Choroid plexus epithelial cell (primary cell): Measurements from ENCODE around the gene P4HB.

Source experiments
- DNase-seq: peaks from one replicate; pipeline ENCODE4 v3.0.0-alpha.2; 2010; ENCODE audit warnings: low read depth
- H3K4me3 ChIP-seq: 2 replicates; pipeline ENCODE4 v1.5.1; 2011; ENCODE audit warnings: low read depth, mild to moderate bottlenecking, control low read depth, low read length, moderate library complexity
- TF ChIP-seq, protein P1 (sequence below): conservative IDR thresholded peaks from 2 replicates; pipeline ENCODE4 v1.5.1; 2011; ENCODE audit warnings: low read depth, mild to moderate bottlenecking, control low read depth, inconsistent platforms, low read length, moderate library complexity

Gene P4HB

DNA sequence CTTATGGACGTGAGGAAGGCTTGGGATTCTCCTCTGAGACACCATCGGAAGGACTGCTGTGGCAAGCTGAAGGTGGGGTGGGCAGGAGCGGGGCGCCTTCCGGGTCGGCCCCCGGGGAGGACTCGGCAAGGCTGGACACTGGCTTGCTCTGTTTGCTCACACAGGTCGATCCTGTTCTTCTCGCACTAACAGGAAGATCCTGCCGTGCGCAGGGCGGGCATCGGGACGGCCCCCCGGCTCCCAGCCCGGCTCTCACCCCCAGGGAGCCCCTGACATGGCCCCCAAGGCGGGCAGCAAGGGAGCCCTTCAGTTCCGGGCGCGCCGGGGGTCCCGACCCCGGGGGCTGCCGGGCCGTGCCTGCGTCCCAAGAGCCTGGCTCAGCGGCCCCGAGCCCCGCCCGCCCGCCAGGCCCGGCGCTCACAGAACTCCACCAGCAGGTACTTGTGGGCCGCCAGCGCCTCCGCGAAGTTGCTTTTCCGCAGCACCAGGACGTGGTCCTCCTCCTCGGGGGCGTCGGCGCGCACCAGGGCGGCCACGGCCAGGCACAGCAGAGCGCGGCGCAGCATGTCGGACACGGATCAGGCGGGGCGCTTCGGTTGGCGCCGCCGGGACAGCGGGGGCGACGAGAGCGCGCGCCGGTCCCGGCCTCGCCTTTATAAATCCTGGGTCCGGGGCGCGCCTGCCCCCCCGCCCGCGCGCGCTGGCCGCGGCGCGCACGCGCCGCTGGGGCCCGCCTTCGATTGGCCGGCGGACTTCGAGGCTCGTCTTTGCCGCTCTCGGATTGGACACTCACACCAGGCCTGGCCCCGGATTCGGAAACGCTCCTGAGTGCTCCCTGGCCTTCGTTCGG lies at the start of gene P4HB:
TSS of gene P4HB (minus strand) at position 630 of the 850 bp plus-strand sequence. CDS start at position 566, 64 bp downstream.
- TF ChIP-seq, protein P1, sequence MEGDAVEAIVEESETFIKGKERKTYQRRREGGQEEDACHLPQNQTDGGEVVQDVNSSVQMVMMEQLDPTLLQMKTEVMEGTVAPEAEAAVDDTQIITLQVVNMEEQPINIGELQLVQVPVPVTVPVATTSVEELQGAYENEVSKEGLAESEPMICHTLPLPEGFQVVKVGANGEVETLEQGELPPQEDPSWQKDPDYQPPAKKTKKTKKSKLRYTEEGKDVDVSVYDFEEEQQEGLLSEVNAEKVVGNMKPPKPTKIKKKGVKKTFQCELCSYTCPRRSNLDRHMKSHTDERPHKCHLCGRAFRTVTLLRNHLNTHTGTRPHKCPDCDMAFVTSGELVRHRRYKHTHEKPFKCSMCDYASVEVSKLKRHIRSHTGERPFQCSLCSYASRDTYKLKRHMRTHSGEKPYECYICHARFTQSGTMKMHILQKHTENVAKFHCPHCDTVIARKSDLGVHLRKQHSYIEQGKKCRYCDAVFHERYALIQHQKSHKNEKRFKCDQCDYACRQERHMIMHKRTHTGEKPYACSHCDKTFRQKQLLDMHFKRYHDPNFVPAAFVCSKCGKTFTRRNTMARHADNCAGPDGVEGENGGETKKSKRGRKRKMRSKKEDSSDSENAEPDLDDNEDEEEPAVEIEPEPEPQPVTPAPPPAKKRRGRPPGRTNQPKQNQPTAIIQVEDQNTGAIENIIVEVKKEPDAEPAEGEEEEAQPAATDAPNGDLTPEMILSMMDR = no peak
- peak within 1 kb of the TSS; percentile 87 for H3K4me3 ChIP-seq
- no peak for DNase-seq

DNA sequence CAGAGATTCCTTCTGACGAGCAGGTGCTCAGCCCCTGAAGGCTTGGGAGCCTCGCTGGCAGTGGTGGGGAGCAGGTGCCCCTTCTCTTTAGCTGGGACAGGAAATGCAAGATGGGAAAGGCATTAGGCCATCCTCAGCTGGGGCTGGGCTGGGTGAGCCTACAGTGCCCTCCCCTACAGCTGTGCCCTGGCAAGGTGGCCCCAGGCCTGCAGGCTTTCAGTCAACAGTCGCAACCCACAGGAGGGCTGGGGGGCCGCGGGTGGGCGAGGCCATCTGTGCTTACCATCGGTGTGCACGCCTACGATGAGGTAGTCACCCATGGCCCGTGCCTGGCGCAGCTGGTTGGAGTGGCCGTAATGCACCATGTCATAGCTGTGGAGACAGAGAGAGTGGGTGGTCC lies 48.9 kb upstream of the P4HB start:
- H3K4me3 ChIP-seq = no peak overlapping the region
- TF ChIP-seq, protein P1 = no peak
- no peak for DNase-seq

DNA sequence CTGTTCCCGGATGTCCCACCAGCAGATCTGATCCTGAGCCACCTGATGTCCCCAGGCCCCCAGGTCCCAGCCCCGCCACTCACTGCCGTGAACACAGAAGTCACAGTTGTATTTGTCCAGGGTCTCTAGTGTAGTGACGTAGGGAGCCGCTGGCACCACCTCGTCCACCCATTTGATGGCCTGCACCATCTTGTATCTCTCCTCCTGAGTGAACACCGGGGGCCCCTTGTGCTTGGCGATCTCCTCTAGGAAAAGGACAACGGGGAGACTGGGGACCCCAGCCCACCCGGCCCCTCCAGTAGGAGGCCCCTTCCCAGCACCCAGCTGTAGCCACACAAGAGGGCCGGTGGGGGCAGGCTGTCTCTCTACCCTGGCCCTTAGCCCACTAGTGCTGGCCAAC lies 48.5 kb upstream of the P4HB start:
- H3K4me3 ChIP-seq = no peak overlapping the region
- no peak for DNase-seq
- TF ChIP-seq, protein P1 = no peak

DNA sequence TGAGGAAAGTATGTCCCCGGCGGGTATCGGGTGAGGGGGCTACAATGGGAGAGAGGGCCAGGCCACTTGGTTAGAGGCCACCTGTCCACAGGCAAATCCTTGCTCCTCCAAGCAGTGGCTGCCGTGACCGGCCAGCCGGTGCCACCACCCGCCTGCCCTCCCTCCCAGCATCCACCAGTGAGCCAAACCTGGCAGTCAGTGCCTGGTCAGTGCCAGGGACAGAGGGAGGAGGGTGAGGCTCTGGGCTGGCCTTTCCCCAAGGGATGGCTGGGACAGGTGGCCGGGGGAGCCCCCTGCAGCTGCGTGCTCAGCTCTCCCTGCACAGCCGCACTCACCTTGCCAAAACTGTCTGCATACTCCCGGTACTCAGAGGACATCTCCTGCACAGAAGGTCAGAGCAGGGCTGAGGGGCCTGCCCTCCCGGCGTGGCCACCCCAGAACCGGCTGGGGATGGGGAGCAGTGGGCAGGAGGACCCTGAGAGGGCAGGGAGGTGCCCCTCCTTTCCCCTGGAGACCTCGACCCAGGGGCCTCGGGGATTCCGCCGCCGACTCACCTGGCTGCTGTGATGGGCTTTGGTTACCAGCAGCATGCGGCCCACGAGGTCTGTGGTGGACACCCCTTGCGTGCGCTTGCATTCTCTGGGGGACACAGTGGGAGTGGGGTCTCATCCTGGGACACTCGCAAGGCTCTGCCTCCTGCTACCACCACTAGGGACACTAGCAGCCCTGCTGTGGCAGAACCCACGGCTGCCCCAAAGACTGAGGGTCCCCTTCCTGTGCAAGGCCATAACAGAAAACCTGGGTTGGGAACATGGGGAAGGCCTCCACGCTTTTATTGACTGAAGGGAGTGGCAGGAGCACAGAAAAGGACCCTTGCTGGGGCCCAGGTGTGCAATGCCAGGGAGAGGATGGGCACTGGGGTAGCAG lies 47.1 kb upstream of the P4HB start:
- TF ChIP-seq, protein P1 = peak; percentile 27
- H3K4me3 ChIP-seq = no peak overlapping the region

DNA sequence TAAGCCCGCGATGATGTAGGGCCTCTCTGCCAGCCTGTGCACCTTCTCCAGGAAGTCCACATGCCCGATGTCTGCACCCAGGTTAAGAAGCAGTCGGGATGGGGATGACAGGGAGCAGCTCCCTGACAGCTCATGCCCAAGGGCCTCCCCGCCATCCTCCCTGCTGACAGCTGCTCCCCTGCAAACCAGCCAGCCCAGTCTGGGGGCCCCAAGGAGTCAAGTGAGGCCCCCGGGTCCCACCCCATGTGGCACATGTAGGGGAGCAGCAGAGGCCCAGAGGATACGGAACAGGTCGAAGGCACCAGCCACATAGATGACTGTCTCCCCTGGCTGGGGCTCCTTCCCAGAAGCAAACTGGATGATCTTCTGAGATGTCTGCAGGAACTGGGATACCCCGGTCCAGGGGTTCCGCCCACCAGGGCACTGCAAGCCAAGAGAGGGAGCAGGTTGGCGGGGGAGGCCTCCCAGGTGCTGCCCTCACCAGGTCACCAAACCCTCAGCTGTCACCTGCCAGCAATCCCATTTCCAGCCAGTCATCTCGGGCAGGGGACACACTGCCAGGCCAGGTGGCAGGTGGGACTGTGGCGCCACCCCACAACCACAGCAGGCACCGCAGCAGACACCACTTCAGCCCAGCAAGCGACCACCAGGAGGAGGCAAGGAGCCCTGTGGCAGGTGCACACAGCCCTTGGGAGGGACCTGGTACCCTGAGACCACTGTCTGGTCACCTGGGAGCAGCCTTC lies 46.3 kb upstream of the P4HB start:
- no peak overlapping the region for H3K4me3 ChIP-seq
- TF ChIP-seq, protein P1 = peak; percentile 22
- no peak for DNase-seq

More for the DNA sequence above, 47.1 kb upstream of the P4HB start:
- no peak for DNase-seq

DNA sequence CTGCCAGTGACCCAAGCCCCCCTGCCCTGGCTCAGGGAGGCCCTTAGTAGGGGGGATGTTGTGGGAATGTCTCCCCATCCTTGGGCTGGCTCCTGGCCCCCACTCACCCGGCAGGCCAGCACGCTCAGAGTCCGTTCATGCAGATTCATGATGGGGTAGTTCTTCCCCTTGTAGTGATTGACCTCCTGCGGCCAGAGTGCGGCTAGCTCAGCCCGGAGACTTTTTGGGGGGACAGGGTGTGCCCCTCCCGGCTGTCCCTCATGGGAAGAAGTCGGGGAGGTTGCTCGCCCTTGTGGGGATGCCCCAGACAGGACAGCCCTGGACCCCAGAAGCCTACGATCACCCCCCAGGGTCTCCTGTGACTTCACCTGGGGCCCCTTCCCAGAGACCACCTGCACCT lies 45.7 kb upstream of the P4HB start:
- H3K4me3 ChIP-seq = no peak overlapping the region
- TF ChIP-seq, protein P1 = no peak
- DNase-seq = no peak
